ENCODE data around the gene ATG5. TPM values are rescaled to one million over a fixed set of nuclear protein-coding genes. Genes with fewer than 3 reads are reported as not detected.

The ATG5 gene
- total and polyA plus RNA-seq, 2 experiments from 2014 or later, result 31.6 to 48.2 TPM

DNA sequence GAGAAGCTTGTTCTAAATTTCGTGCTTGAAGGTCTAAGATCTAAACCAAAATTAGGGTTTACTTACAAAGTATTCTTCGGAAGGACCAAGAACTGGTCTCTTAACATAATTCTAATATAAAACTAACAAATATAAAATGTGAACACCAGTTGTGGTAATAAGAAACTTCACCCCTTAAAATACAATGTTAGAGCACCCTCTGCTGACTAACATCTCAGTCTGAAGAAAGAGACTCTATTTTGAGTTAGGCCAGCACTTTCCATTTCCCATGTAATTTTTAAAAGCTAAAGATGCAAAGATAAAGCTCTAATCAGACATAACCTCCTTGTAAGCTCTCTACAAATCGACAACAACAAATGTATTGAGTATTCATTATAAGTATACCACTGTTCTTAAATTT is 24.6 kb downstream of the ATG5 start:
- TF ChIP-seq REST (IDR thresholded peaks at IDR 0.05; ENCODE audit: unreplicated experiment) (no peak), EZH2 (IDR thresholded peaks at IDR 0.05; ENCODE audit: low read depth, unreplicated experiment) (no peak), CTCF (conservative IDR thresholded peaks at IDR 0.05; ENCODE audit: low read depth in 2 of 2) (peak; percentile 58 to 61)
- TF ChIP-seq, protein P1, sequence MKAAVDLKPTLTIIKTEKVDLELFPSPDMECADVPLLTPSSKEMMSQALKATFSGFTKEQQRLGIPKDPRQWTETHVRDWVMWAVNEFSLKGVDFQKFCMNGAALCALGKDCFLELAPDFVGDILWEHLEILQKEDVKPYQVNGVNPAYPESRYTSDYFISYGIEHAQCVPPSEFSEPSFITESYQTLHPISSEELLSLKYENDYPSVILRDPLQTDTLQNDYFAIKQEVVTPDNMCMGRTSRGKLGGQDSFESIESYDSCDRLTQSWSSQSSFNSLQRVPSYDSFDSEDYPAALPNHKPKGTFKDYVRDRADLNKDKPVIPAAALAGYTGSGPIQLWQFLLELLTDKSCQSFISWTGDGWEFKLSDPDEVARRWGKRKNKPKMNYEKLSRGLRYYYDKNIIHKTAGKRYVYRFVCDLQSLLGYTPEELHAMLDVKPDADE (IDR thresholded peaks at IDR 0.05), result no peak
- TF ChIP-seq, protein P2, sequence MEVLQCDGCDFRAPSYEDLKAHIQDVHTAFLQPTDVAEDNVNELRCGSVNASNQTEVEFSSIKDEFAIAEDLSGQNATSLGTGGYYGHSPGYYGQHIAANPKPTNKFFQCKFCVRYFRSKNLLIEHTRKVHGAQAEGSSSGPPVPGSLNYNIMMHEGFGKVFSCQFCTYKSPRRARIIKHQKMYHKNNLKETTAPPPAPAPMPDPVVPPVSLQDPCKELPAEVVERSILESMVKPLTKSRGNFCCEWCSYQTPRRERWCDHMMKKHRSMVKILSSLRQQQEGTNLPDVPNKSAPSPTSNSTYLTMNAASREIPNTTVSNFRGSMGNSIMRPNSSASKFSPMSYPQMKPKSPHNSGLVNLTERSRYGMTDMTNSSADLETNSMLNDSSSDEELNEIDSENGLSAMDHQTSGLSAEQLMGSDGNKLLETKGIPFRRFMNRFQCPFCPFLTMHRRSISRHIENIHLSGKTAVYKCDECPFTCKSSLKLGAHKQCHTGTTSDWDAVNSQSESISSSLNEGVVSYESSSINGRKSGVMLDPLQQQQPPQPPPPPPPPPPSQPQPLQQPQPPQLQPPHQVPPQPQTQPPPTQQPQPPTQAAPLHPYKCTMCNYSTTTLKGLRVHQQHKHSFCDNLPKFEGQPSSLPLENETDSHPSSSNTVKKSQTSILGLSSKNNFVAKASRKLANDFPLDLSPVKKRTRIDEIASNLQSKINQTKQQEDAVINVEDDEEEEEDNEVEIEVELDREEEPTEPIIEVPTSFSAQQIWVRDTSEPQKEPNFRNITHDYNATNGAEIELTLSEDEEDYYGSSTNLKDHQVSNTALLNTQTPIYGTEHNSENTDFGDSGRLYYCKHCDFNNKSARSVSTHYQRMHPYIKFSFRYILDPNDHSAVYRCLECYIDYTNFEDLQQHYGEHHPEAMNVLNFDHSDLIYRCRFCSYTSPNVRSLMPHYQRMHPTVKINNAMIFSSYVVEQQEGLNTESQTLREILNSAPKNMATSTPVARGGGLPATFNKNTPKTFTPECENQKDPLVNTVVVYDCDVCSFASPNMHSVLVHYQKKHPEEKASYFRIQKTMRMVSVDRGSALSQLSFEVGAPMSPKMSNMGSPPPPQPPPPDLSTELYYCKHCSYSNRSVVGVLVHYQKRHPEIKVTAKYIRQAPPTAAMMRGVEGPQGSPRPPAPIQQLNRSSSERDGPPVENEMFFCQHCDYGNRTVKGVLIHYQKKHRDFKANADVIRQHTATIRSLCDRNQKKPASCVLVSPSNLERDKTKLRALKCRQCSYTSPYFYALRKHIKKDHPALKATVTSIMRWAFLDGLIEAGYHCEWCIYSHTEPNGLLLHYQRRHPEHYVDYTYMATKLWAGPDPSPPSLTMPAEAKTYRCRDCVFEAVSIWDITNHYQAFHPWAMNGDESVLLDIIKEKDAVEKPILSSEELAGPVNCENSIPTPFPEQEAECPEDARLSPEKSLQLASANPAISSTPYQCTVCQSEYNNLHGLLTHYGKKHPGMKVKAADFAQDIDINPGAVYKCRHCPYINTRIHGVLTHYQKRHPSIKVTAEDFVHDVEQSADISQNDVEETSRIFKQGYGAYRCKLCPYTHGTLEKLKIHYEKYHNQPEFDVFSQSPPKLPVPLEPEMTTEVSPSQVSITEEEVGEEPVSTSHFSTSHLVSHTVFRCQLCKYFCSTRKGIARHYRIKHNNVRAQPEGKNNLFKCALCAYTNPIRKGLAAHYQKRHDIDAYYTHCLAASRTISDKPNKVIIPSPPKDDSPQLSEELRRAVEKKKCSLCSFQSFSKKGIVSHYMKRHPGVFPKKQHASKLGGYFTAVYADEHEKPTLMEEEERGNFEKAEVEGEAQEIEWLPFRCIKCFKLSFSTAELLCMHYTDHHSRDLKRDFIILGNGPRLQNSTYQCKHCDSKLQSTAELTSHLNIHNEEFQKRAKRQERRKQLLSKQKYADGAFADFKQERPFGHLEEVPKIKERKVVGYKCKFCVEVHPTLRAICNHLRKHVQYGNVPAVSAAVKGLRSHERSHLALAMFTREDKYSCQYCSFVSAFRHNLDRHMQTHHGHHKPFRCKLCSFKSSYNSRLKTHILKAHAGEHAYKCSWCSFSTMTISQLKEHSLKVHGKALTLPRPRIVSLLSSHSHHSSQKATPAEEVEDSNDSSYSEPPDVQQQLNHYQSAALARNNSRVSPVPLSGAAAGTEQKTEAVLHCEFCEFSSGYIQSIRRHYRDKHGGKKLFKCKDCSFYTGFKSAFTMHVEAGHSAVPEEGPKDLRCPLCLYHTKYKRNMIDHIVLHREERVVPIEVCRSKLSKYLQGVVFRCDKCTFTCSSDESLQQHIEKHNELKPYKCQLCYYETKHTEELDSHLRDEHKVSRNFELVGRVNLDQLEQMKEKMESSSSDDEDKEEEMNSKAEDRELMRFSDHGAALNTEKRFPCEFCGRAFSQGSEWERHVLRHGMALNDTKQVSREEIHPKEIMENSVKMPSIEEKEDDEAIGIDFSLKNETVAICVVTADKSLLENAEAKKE (CRISPR knock-in tag; IDR thresholded peaks at IDR 0.05), result no peak
- H3K27me3 ChIP-seq (ENCODE audit: insufficient read depth), result no peaks in the 10 kb centered on the region
- H3K9me3 Mint-ChIP-seq, result no peaks in the 10 kb centered on the region
- H3K27me3 Mint-ChIP-seq (ENCODE audit: insufficient read depth, low read depth, poor library complexity), result no peaks in the 10 kb centered on the region
- H3K27ac ChIP-seq (ENCODE audit: low read depth), result no peak overlapping the region
- no peak overlapping the region for H3K4me3 Mint-ChIP-seq
- H3K27ac Mint-ChIP-seq, result no peak overlapping the region
- H3K36me3 ChIP-seq (ENCODE audit: insufficient read depth), result no peaks in the 10 kb centered on the region
- H3K4me1 ChIP-seq (ENCODE audit: insufficient read depth), result no peaks in the 10 kb centered on the region
- peaks cover 8% of the 10 kb centered on the region for H4K20me1 ChIP-seq (replicated peaks; ENCODE audit: insufficient read depth)
- peak; percentile 53 for DNase-seq (ENCODE audit: low spot score)
- H3K9me2 ChIP-seq (ENCODE audit: insufficient read depth), result no peaks in the 10 kb centered on the region
- no peak overlapping the region for H3K4me2 ChIP-seq
- no peak for ATAC-seq
- H3K4me1 Mint-ChIP-seq, result no peaks in the 10 kb centered on the region
- H2AFZ ChIP-seq, result no peak overlapping the region
- H3K36me3 Mint-ChIP-seq (ENCODE audit: low read depth), result peaks cover 2% of the 10 kb centered on the region; the same call in 1 of the 3 replicates
- peaks cover 81% of the 10 kb centered on the region for H3K79me2 ChIP-seq (replicated peaks; ENCODE audit: insufficient read depth)
- no peak overlapping the region for H3K4me3 ChIP-seq
- H3F3A ChIP-seq (replicated peaks; ENCODE audit: low read depth), result no peaks in the 10 kb centered on the region
